Measurements from ENCODE around the gene FAM170B.

Gene FAM170B

DNA sequence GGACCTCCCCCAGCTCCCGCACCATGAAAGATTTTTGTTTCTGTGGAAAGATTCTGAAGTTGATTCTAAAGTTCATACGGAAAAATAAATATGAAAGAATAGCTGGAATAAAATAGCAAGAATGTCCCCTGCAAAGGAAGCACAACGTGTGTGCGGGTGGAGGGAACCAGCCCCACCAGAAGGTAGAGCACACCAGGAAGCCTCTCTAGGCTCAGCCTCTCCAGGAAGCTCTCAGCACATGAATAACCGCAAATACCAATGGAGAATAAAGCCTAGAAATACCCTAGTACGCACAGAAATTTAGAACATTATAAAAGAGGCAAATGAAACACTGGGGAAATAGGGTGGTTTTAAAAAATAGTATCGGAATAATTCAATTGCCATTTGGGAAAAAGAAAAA, 24.6 kb upstream of the FAM170B start:
- TF ChIP-seq EZH2phosphoT487 (IDR thresholded peaks at IDR 0.05; ENCODE audit: borderline replicate concordance): no peak
- TF ChIP-seq, protein P1, sequence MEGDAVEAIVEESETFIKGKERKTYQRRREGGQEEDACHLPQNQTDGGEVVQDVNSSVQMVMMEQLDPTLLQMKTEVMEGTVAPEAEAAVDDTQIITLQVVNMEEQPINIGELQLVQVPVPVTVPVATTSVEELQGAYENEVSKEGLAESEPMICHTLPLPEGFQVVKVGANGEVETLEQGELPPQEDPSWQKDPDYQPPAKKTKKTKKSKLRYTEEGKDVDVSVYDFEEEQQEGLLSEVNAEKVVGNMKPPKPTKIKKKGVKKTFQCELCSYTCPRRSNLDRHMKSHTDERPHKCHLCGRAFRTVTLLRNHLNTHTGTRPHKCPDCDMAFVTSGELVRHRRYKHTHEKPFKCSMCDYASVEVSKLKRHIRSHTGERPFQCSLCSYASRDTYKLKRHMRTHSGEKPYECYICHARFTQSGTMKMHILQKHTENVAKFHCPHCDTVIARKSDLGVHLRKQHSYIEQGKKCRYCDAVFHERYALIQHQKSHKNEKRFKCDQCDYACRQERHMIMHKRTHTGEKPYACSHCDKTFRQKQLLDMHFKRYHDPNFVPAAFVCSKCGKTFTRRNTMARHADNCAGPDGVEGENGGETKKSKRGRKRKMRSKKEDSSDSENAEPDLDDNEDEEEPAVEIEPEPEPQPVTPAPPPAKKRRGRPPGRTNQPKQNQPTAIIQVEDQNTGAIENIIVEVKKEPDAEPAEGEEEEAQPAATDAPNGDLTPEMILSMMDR (conservative IDR thresholded peaks at IDR 0.05; ENCODE audit: low read length): no peak
- no peaks in the 10 kb centered on the region for H3K36me3 ChIP-seq (ENCODE audit: insufficient read depth, low read length)
- no peaks in the 10 kb centered on the region for H3F3A ChIP-seq (ENCODE audit: low read depth)
- no peak overlapping the region for H2AFZ ChIP-seq (ENCODE audit: low read length)
- no peak overlapping the region for H3K9ac ChIP-seq (ENCODE audit: low read depth, low read length, poor library complexity, severe bottlenecking)
- H3K79me2 ChIP-seq (ENCODE audit: insufficient read depth, low read length): no peaks in the 10 kb centered on the region
- H3K4me1 ChIP-seq (ENCODE audit: insufficient read depth, low read length, poor library complexity, severe bottlenecking): peaks cover 7% of the 10 kb centered on the region
- peak overlapping the region; percentile 38 for H3K4me2 ChIP-seq (ENCODE audit: low read depth, low read length, poor library complexity, severe bottlenecking)
- no peaks in the 10 kb centered on the region for H3K27me3 ChIP-seq (ENCODE audit: insufficient read depth, low read length, poor library complexity, severe bottlenecking)
- H3K9me2 ChIP-seq (replicated peaks; ENCODE audit: low read depth, low read length): no peaks in the 10 kb centered on the region
- H4K20me1 ChIP-seq (ENCODE audit: insufficient read depth, low read length, poor library complexity, severe bottlenecking): no peaks in the 10 kb centered on the region
- H3K4me3 ChIP-seq (ENCODE audit: low read length, poor library complexity, severe bottlenecking): no peak overlapping the region
- no peaks in the 10 kb centered on the region for H3K9me3 ChIP-seq (ENCODE audit: insufficient read depth, low read depth, low read length)

DNA sequence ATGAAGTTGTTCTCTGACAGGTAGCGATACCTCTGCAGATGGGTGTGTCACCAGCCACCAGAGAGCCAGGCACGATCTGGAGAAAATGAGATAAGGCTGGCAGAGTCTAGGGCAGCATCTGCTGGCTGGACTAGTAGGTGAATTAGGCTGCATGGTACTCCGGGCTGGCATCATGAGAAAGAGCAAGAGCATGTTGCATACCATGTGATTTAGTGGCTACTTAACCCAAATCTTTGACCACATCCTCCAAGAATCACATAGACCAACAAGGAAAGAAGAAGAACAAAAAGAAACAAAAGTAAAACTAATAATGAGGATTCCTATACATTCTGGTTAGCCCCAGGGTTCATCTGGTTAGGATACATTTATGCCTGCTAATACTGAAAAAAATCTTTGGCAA, 23.4 kb upstream of the FAM170B start:
- Histone ChIP-seq H3K36me3 (ENCODE audit: insufficient read depth, low read length) (no peaks in the 10 kb centered on the region), H4K20me1 (ENCODE audit: insufficient read depth, low read length, poor library complexity, severe bottlenecking) (no peaks in the 10 kb centered on the region), H3F3A (ENCODE audit: low read depth) (no peaks in the 10 kb centered on the region), H3K4me1 (ENCODE audit: insufficient read depth, low read length, poor library complexity, severe bottlenecking) (peaks cover 7% of the 10 kb centered on the region), H3K4me3 (ENCODE audit: low read length, poor library complexity, severe bottlenecking) (no peak overlapping the region), H3K9me2 (replicated peaks; ENCODE audit: low read depth, low read length) (no peaks in the 10 kb centered on the region), H3K4me2 (ENCODE audit: low read depth, low read length, poor library complexity, severe bottlenecking) (no peak overlapping the region), H2AFZ (ENCODE audit: low read length) (no peak overlapping the region), H3K9ac (ENCODE audit: low read depth, low read length, poor library complexity, severe bottlenecking) (no peak overlapping the region), H3K9me3 (ENCODE audit: insufficient read depth, low read depth, low read length) (no peaks in the 10 kb centered on the region), H3K27me3 (ENCODE audit: insufficient read depth, low read length, poor library complexity, severe bottlenecking) (no peaks in the 10 kb centered on the region), H3K79me2 (ENCODE audit: insufficient read depth, low read length) (no peaks in the 10 kb centered on the region)
- TF ChIP-seq EZH2phosphoT487 (IDR thresholded peaks at IDR 0.05; ENCODE audit: borderline replicate concordance): no peak

- no peak overlapping the region for H3K9ac ChIP-seq (ENCODE audit: low read depth, low read length, poor library complexity, severe bottlenecking)
- H3K4me3 ChIP-seq (ENCODE audit: low read length, poor library complexity, severe bottlenecking): no peak overlapping the region
- no peak for TF ChIP-seq EZH2phosphoT487 (IDR thresholded peaks at IDR 0.05; ENCODE audit: borderline replicate concordance)
- TF ChIP-seq, protein P1 (conservative IDR thresholded peaks at IDR 0.05; ENCODE audit: low read length): no peak
- peaks cover 20% of the 10 kb centered on the region for H3K4me1 ChIP-seq (ENCODE audit: insufficient read depth, low read length, poor library complexity, severe bottlenecking)
- H3K79me2 ChIP-seq (ENCODE audit: insufficient read depth, low read length): no peaks in the 10 kb centered on the region
- no peaks in the 10 kb centered on the region for H3F3A ChIP-seq (ENCODE audit: low read depth)
- H3K4me2 ChIP-seq (ENCODE audit: low read depth, low read length, poor library complexity, severe bottlenecking): no peak overlapping the region
- H2AFZ ChIP-seq (ENCODE audit: low read length): no peak overlapping the region
- H3K36me3 ChIP-seq (ENCODE audit: insufficient read depth, low read length): no peaks in the 10 kb centered on the region
- H3K9me2 ChIP-seq (replicated peaks; ENCODE audit: low read depth, low read length): no peaks in the 10 kb centered on the region
- H3K9me3 ChIP-seq (ENCODE audit: insufficient read depth, low read depth, low read length): no peaks in the 10 kb centered on the region
- no peaks in the 10 kb centered on the region for H4K20me1 ChIP-seq (ENCODE audit: insufficient read depth, low read length, poor library complexity, severe bottlenecking)
- no peaks in the 10 kb centered on the region for H3K27me3 ChIP-seq (ENCODE audit: insufficient read depth, low read length, poor library complexity, severe bottlenecking)
Measured at GRCh38 chr10:49154641-49155040, 20.8 kb upstream of the FAM170B start.

- Histone ChIP-seq H3K36me3 (ENCODE audit: insufficient read depth, low read length) (no peaks in the 10 kb centered on the region), H3K4me2 (ENCODE audit: low read depth, low read length, poor library complexity, severe bottlenecking) (no peak overlapping the region), H3K79me2 (ENCODE audit: insufficient read depth, low read length) (no peaks in the 10 kb centered on the region), H3K9me2 (replicated peaks; ENCODE audit: low read depth, low read length) (no peaks in the 10 kb centered on the region), H3K4me3 (ENCODE audit: low read length, poor library complexity, severe bottlenecking) (no peak overlapping the region), H3K9ac (ENCODE audit: low read depth, low read length, poor library complexity, severe bottlenecking) (no peak overlapping the region), H3K4me1 (ENCODE audit: insufficient read depth, low read length, poor library complexity, severe bottlenecking) (peaks cover 20% of the 10 kb centered on the region), H3F3A (ENCODE audit: low read depth) (no peaks in the 10 kb centered on the region), H3K9me3 (ENCODE audit: insufficient read depth, low read depth, low read length) (no peaks in the 10 kb centered on the region), H4K20me1 (ENCODE audit: insufficient read depth, low read length, poor library complexity, severe bottlenecking) (no peaks in the 10 kb centered on the region), H2AFZ (ENCODE audit: low read length) (no peak overlapping the region), H3K27me3 (ENCODE audit: insufficient read depth, low read length, poor library complexity, severe bottlenecking) (no peaks in the 10 kb centered on the region)
- TF ChIP-seq, protein P1 (conservative IDR thresholded peaks at IDR 0.05; ENCODE audit: low read length): no peak
- no peak for TF ChIP-seq EZH2phosphoT487 (IDR thresholded peaks at IDR 0.05; ENCODE audit: borderline replicate concordance)
Measured at GRCh38 chr10:49153971-49154370, 20.1 kb upstream of the FAM170B start.

Data from Loucy (cell line).